HepG2 (cell line): ENCODE data around the gene LRRN4CL. TPM values are rescaled to one million over a fixed set of nuclear protein-coding genes. Genes with fewer than 3 reads are reported as not detected.

Experiments used
- ARHGAP35 ChIP-seq: sonication (generic); formaldehyde crosslinking; IDR thresholded peaks from 2 replicates; pipeline ENCODE4 v1.9.0; 2022; ENCODE audit warnings: mild to moderate bottlenecking, inconsistent platforms, moderate library complexity, missing genetic modification reagents, borderline replicate concordance
- CEBPG ChIP-seq: IDR thresholded peaks from 2 replicates; pipeline ENCODE4 v1.6.1; 2016
- CHD4 ChIP-seq: fragments of 200-600 bp; sonication (generic); IDR thresholded peaks from 2 replicates; pipeline ENCODE4 v1.7.0; 2017; ENCODE audit warnings: mild to moderate bottlenecking, low read length, borderline replicate concordance
- ELF3 ChIP-seq: IDR thresholded peaks from 2 replicates; pipeline ENCODE4 v1.6.1; 2016; ENCODE audit warnings: missing genetic modification reagents, missing compliant biosample characterization
- EP300 ChIP-seq, 3 experiments: sonication (generic) in 1 of 3; formaldehyde crosslinking in 1 of 3; IDR thresholded peaks; 2 replicates each; pipeline versions ENCODE4 v1.5.1 to v1.6.1; 2011 to 2020; ENCODE audit warnings: low read depth in 2 of 3, low read length in 2 of 3, borderline replicate concordance in 1 of 3, improper control_type of control experiment in 1 of 3, mild to moderate bottlenecking in 1 of 3, missing genetic modification reagents in 1 of 3, moderate library complexity in 1 of 3
- FOXC1 ChIP-seq: sonication (generic); formaldehyde crosslinking; IDR thresholded peaks from 2 replicates; pipeline ENCODE4 v1.8.0; 2022; ENCODE audit warnings: mild to moderate bottlenecking, missing genetic modification reagents, borderline replicate concordance
- KMT2A ChIP-seq: sonication (generic); formaldehyde crosslinking; IDR thresholded peaks from 2 replicates; pipeline ENCODE4 v1.4.0; 2020; ENCODE audit warnings: missing genetic modification reagents
- MTA1 ChIP-seq: sonication (generic); formaldehyde crosslinking; IDR thresholded peaks from 2 replicates; pipeline ENCODE4 v1.4.0; 2020; ENCODE audit warnings: missing genetic modification reagents, mild to moderate bottlenecking, borderline replicate concordance
- MTF1 ChIP-seq: sonication (generic); formaldehyde crosslinking; IDR thresholded peaks from 2 replicates; pipeline ENCODE4 v1.5.0; 2020; ENCODE audit warnings: missing genetic modification reagents
- NFE2 ChIP-seq: sonication (generic); formaldehyde crosslinking; IDR thresholded peaks from 2 replicates; pipeline ENCODE4 v1.4.0; 2020; ENCODE audit warnings: missing genetic modification reagents
- NR3C1 ChIP-seq: sonication (generic); formaldehyde crosslinking; IDR thresholded peaks from 2 replicates; pipeline ENCODE4 v1.4.0; 2020; ENCODE audit warnings: missing genetic modification reagents
- ONECUT2 ChIP-seq: sonication (generic); formaldehyde crosslinking; IDR thresholded peaks from 2 replicates; pipeline ENCODE4 v1.4.0; 2020; ENCODE audit warnings: missing genetic modification reagents
- PPARG ChIP-seq: conservative IDR thresholded peaks from 2 replicates; pipeline ENCODE4 v1.6.1; 2016; ENCODE audit warnings: missing biosample characterization, missing genetic modification reagents
- TAF1 ChIP-seq: sonication (generic); formaldehyde crosslinking; IDR thresholded peaks from 2 replicates; pipeline ENCODE4 v1.4.0; 2020; ENCODE audit warnings: missing genetic modification reagents
- TFE3 ChIP-seq: IDR thresholded peaks from 2 replicates; pipeline ENCODE4 v1.6.1; 2016
- YY1 ChIP-seq: IDR thresholded peaks from 2 replicates; pipeline ENCODE4 v1.6.1; 2011; ENCODE audit warnings: low read length, low read depth, moderate library complexity, mild to moderate bottlenecking; ENCODE audit not compliant: insufficient read depth, insufficient replicate concordance
- ZFX ChIP-seq: sonication (generic); formaldehyde crosslinking; IDR thresholded peaks from 2 replicates; pipeline ENCODE4 v1.4.0; 2020; ENCODE audit warnings: mild to moderate bottlenecking, low read depth, missing genetic modification reagents, moderate library complexity
- ZKSCAN5 ChIP-seq: sonication (generic); formaldehyde crosslinking; IDR thresholded peaks from 2 replicates; pipeline ENCODE4 v1.5.1; 2020; ENCODE audit warnings: mild to moderate bottlenecking, missing genetic modification reagents
- ZMAT5 ChIP-seq: sonication (generic); formaldehyde crosslinking; IDR thresholded peaks from 2 replicates; pipeline ENCODE4 v1.5.0; 2020; ENCODE audit warnings: mild to moderate bottlenecking, low read depth, missing genetic modification reagents, borderline replicate concordance
- ZNF317 ChIP-seq: sonication (generic); formaldehyde crosslinking; IDR thresholded peaks from 2 replicates; pipeline ENCODE4 v1.5.0; 2020; ENCODE audit warnings: mild to moderate bottlenecking, missing genetic modification reagents
- ZNF431 ChIP-seq: sonication (generic); formaldehyde crosslinking; IDR thresholded peaks from 2 replicates; pipeline ENCODE4 v1.9.0; 2022; ENCODE audit warnings: missing genetic modification reagents, low read depth, mild to moderate bottlenecking, borderline replicate concordance
- ZNF446 ChIP-seq: sonication (generic); formaldehyde crosslinking; IDR thresholded peaks from 2 replicates; pipeline ENCODE4 v1.5.0; 2020; ENCODE audit warnings: mild to moderate bottlenecking, missing genetic modification reagents
- ZNF563 ChIP-seq: sonication (generic); formaldehyde crosslinking; IDR thresholded peaks from 2 replicates; pipeline ENCODE4 v1.8.0; 2022; ENCODE audit warnings: mild to moderate bottlenecking, moderate library complexity, missing genetic modification reagents
- ZNF691 ChIP-seq: sonication (generic); formaldehyde crosslinking; IDR thresholded peaks from 2 replicates; pipeline ENCODE4 v1.4.0; 2020; ENCODE audit warnings: missing genetic modification reagents, low read depth, mild to moderate bottlenecking, borderline replicate concordance
- ZNF75D ChIP-seq: sonication (generic); formaldehyde crosslinking; IDR thresholded peaks from 2 replicates; pipeline ENCODE4 v1.8.1; 2023; ENCODE audit warnings: missing genetic modification reagents, mild to moderate bottlenecking, borderline replicate concordance
- polyA plus RNA-seq, 8 experiments: library from polyadenylated mRNA; depleted of rRNA in 3 of 8; stranded (reverse) in 7 of 8; unstranded in 1 of 8; fragments of >200 nt; fragmentation: Illumina TruSeq in 4 of 8; extraction: Trizol in 4 of 8; gene quantifications; 2 replicates each; pipeline versions ENCODE4 v1.2.1 to v1.2.3, GENCODE V29; 2011 to 2016; ENCODE audit warnings: low read depth in 4 of 8, missing spikeins in 1 of 8, mixed read lengths in 1 of 8; ENCODE audit not compliant: insufficient read depth in 1 of 8
- total RNA-seq, 5 experiments: library from RNA; depleted of rRNA; stranded (reverse); fragments of >200 nt; fragmentation: Illumina TruSeq; extraction: Trizol; gene quantifications; 2 replicates each; pipeline ENCODE4 v1.2.3, GENCODE V29; 2016; ENCODE audit warnings: low read depth in 1 of 5

Gene LRRN4CL
- total and polyA plus RNA-seq, 2 of the 13 experiments (the other 11 are each of a cell fraction or from before 2014, with no cell fraction given), result 0.11 TPM; not detected in 1

GRCh38 chr11:62727165-62727871 lies 38.0 kb upstream of the LRRN4CL start, which contains the start of gene HNRNPUL2 (continued):
- TF ChIP-seq PPARG (CRISPR knock-in tag) (peak; percentile 66), NR3C1 (CRISPR knock-in tag) (no peak), TFE3 (CRISPR knock-in tag) (peak; percentile 69), ZNF431 (CRISPR knock-in tag) (peak; percentile 95), ELF3 (CRISPR knock-in tag) (peak; percentile 70; the same call in 1 of the 2 replicates), ONECUT2 (CRISPR knock-in tag) (no peak), ZNF563 (CRISPR knock-in tag) (peak; percentile 93; the same call in 1 of the 2 replicates), MTA1 (CRISPR knock-in tag) (no peak), CEBPG (CRISPR knock-in tag) (no peak; the same call in 1 of the 2 replicates), ZMAT5 (CRISPR knock-in tag) (no peak), FOXC1 (CRISPR knock-in tag) (peak; percentile 93), ZKSCAN5 (CRISPR knock-in tag) (no peak), ZNF317 (CRISPR knock-in tag) (no peak), ZNF691 (CRISPR knock-in tag) (peak; percentile 64; the same call in 1 of the 2 replicates), CHD4 (no peak), ZNF446 (CRISPR knock-in tag) (peak; percentile 88; the same call in 1 of the 2 replicates), EP300 (IDR thresholded peaks at IDR 0.05; ENCODE audit: low read depth in 2 of 2, low read length in 2 of 2) (no peak), EP300 (CRISPR knock-in tag; IDR thresholded peaks at IDR 0.05; ENCODE audit: borderline replicate concordance) (0 out of 2 replicates have a peak, but pooled peaks have one; percentile 45), TAF1 (CRISPR knock-in tag) (peak; percentile 78), KMT2A (CRISPR knock-in tag) (peak; percentile 60; the same call in 1 of the 2 replicates), ARHGAP35 (CRISPR knock-in tag) (peak; percentile 89; the same call in 1 of the 2 replicates), YY1 (peak; percentile 13), NFE2 (no peak), MTF1 (CRISPR knock-in tag) (0 out of 2 replicates have a peak, but pooled peaks have one; percentile 55), ZFX (CRISPR knock-in tag) (peak; percentile 96), ZNF75D (CRISPR knock-in tag) (no peak)
